Measurements from ENCODE around the gene SMG5.
"Not testable (repeated sequence)": the region's sequence is repeated elsewhere in the genome, so short reads cannot be mapped to it uniquely, and the experiment has no call there.

- TF ChIP-seq, protein P1, sequence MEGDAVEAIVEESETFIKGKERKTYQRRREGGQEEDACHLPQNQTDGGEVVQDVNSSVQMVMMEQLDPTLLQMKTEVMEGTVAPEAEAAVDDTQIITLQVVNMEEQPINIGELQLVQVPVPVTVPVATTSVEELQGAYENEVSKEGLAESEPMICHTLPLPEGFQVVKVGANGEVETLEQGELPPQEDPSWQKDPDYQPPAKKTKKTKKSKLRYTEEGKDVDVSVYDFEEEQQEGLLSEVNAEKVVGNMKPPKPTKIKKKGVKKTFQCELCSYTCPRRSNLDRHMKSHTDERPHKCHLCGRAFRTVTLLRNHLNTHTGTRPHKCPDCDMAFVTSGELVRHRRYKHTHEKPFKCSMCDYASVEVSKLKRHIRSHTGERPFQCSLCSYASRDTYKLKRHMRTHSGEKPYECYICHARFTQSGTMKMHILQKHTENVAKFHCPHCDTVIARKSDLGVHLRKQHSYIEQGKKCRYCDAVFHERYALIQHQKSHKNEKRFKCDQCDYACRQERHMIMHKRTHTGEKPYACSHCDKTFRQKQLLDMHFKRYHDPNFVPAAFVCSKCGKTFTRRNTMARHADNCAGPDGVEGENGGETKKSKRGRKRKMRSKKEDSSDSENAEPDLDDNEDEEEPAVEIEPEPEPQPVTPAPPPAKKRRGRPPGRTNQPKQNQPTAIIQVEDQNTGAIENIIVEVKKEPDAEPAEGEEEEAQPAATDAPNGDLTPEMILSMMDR (IDR thresholded peaks at IDR 0.05) = not testable (repeated sequence)
- TF ChIP-seq ZFX (IDR thresholded peaks at IDR 0.05; ENCODE audit: borderline replicate concordance) = not testable (repeated sequence)
Measured at GRCh38 chr1:156216361-156217086, 66.1 kb downstream of the SMG5 start.
